ENCODE results near the gene DECR2. TPM values are rescaled to one million over a fixed set of nuclear protein-coding genes. Genes with fewer than 3 reads are reported as not detected.

DECR2 gene
- total and polyA plus RNA-seq, 2 experiments from 2014 or later = 50.0 to 51.5 TPM

GRCh38 chr16:364595-365491, 36.8 kb upstream of the DECR2 start:
- TF ChIP-seq CTCF (IDR thresholded peaks at IDR 0.05; ENCODE audit: low read depth, low read length) = no peak
- H3K27ac ChIP-seq = no peak overlapping the region

GRCh38 chr16:366476-366875, 35.2 kb upstream of the DECR2 start:
- Histone ChIP-seq H3K27me3 (no peaks in the 10 kb centered on the region), H3K36me3 (peaks cover 16% of the 10 kb centered on the region), H3K4me3 (no peak overlapping the region), H3K9me3 (ENCODE audit: low read depth) (no peaks in the 10 kb centered on the region), H3K4me1 (ENCODE audit: low read depth) (peaks cover 5% of the 10 kb centered on the region), H3K27ac (no peak overlapping the region)
- no peak for DNase-seq (ENCODE audit: low read depth in 1 of 2, low spot score in 1 of 2)
- no peak for TF ChIP-seq CTCF (IDR thresholded peaks at IDR 0.05; ENCODE audit: low read depth, low read length)

More at GRCh38 chr16:364595-365491, 36.8 kb upstream of the DECR2 start:
- no peak for DNase-seq (ENCODE audit: low read depth in 1 of 2, low spot score in 1 of 2)
- peaks cover 16% of the 10 kb centered on the region for H3K36me3 ChIP-seq
- H3K27me3 ChIP-seq = no peaks in the 10 kb centered on the region
- no peaks in the 10 kb centered on the region for H3K9me3 ChIP-seq (ENCODE audit: low read depth)
- no peak overlapping the region for H3K4me3 ChIP-seq
- peaks cover 4% of the 10 kb centered on the region for H3K4me1 ChIP-seq (ENCODE audit: low read depth)

- peaks cover 5% of the 10 kb centered on the region for H3K4me1 ChIP-seq (ENCODE audit: low read depth)
These were observed 34.3 kb upstream of the DECR2 start for GRCh38 chr16:367333-367903.

GRCh38 chr16:368388-369158, 33.1 kb upstream of the DECR2 start:
- H3K9me3 ChIP-seq (ENCODE audit: low read depth) = no peaks in the 10 kb centered on the region
- H3K27ac ChIP-seq = no peak overlapping the region
- H3K36me3 ChIP-seq = peaks cover 25% of the 10 kb centered on the region
- peaks cover 5% of the 10 kb centered on the region for H3K4me1 ChIP-seq (ENCODE audit: low read depth)
- H3K4me3 ChIP-seq = no peak overlapping the region
- DNase-seq (ENCODE audit: low read depth in 1 of 2, low spot score in 1 of 2) = no peak
- H3K27me3 ChIP-seq = no peaks in the 10 kb centered on the region
- TF ChIP-seq CTCF (IDR thresholded peaks at IDR 0.05; ENCODE audit: low read depth, low read length) = no peak

More at GRCh38 chr16:367333-367903, 34.3 kb upstream of the DECR2 start:
- no peak for TF ChIP-seq CTCF (IDR thresholded peaks at IDR 0.05; ENCODE audit: low read depth, low read length)
- Histone ChIP-seq H3K4me3 (no peak overlapping the region), H3K36me3 (peaks cover 22% of the 10 kb centered on the region), H3K27me3 (no peaks in the 10 kb centered on the region), H3K9me3 (ENCODE audit: low read depth) (no peaks in the 10 kb centered on the region), H3K27ac (no peak overlapping the region)
- DNase-seq (ENCODE audit: low read depth in 1 of 2, low spot score in 1 of 2) = no peak

GRCh38 chr16:369275-369865, 32.3 kb upstream of the DECR2 start:
- Histone ChIP-seq H3K4me3 (peak overlapping the region; percentile 40), H3K9me3 (ENCODE audit: low read depth) (no peaks in the 10 kb centered on the region), H3K27me3 (no peaks in the 10 kb centered on the region), H3K27ac (no peak overlapping the region), H3K36me3 (peaks cover 30% of the 10 kb centered on the region), H3K4me1 (ENCODE audit: low read depth) (peaks cover 5% of the 10 kb centered on the region)
- no peak for DNase-seq (ENCODE audit: low read depth in 1 of 2, low spot score in 1 of 2)
- no peak for TF ChIP-seq CTCF (IDR thresholded peaks at IDR 0.05; ENCODE audit: low read depth, low read length)
